ENCODE results near the gene GGTLC2.

Gene GGTLC2

DNA sequence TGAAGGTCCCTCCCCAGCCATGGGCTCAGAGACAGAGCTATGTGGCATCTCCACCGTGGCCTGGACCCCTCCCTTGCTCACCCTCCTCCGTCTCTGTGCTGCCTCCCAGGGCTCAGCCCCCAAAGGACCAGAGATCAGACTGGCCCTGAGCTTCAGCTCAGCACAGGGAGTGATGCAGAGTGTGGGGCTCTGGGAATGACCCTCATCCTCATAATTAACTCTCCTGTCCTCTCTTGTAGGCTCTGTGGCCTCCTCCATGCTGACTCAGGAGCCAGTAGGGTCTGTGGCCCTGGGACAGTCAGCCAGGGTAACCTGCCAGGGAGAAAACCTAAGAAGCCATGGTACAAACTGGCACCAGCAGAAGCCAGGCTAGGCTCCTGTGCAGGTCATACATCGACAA lies 28.7 kb downstream of the GGTLC2 start:
- no peaks in the 10 kb centered on the region for H3K9me3 ChIP-seq

DNA sequence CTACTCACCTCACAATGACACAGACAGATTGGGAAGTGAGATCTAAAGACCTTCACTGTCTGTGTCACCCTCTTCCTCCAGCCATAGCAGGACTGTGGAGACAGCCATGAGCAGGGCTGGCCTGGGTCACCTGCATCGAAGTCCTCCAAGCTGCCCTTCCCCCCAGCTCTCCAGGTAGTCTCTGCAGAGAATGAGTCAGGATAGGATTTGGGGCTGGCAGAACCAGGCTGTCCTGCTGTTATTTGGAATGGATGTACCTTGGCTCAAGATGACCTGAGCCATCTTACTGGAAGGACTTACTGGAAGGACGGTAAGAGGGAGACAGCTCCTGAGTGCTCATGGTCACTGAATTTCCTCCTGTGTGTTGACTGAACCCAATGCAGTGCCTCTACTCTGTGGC lies 29.2 kb downstream of the GGTLC2 start:
- no peaks in the 10 kb centered on the region for H3K9me3 ChIP-seq
- TF ChIP-seq, protein P1, sequence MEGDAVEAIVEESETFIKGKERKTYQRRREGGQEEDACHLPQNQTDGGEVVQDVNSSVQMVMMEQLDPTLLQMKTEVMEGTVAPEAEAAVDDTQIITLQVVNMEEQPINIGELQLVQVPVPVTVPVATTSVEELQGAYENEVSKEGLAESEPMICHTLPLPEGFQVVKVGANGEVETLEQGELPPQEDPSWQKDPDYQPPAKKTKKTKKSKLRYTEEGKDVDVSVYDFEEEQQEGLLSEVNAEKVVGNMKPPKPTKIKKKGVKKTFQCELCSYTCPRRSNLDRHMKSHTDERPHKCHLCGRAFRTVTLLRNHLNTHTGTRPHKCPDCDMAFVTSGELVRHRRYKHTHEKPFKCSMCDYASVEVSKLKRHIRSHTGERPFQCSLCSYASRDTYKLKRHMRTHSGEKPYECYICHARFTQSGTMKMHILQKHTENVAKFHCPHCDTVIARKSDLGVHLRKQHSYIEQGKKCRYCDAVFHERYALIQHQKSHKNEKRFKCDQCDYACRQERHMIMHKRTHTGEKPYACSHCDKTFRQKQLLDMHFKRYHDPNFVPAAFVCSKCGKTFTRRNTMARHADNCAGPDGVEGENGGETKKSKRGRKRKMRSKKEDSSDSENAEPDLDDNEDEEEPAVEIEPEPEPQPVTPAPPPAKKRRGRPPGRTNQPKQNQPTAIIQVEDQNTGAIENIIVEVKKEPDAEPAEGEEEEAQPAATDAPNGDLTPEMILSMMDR (IDR thresholded peaks at IDR 0.05): no peak
- no peaks in the 10 kb centered on the region for H3K36me3 ChIP-seq
- no peaks in the 10 kb centered on the region for H3K27me3 ChIP-seq
- H3K4me3 ChIP-seq (ENCODE audit: low read depth in 1 of 2, low read length in 1 of 2): no peak overlapping the region
- H3K4me1 ChIP-seq (ENCODE audit: control insufficient read depth in 1 of 2, insufficient read depth in 1 of 2, low read depth in 1 of 2, low read length in 1 of 2): no peaks in the 10 kb centered on the region
- no peak overlapping the region for H3K27ac ChIP-seq

More for the DNA sequence above, 28.7 kb downstream of the GGTLC2 start:
- Histone ChIP-seq H3K27ac (no peak overlapping the region), H3K27me3 (no peaks in the 10 kb centered on the region), H3K4me3 (ENCODE audit: low read depth in 1 of 2, low read length in 1 of 2) (no peak overlapping the region), H3K36me3 (no peaks in the 10 kb centered on the region), H3K4me1 (ENCODE audit: control insufficient read depth in 1 of 2, insufficient read depth in 1 of 2, low read depth in 1 of 2, low read length in 1 of 2) (no peaks in the 10 kb centered on the region)
- TF ChIP-seq, protein P1 (IDR thresholded peaks at IDR 0.05): no peak

DNA sequence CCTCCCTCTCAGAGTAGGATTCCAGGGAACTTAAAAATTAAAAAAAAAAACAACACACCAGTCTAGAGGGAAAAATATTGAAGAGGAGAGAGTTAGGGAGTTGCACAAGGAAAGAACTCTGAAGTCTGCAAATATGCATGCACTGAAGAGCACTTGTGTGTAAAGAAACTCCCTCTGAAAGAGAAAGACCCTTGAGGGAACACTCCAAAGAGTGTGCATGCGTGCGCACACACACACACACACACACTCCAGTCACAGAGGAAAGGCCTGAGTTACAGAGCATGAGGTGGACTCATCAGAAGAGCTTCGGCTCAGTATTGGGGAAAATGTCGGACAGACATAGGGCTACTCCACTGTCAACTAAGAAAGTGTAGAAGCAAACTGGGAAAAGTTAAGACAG lies 30.1 kb downstream of the GGTLC2 start:
- TF ChIP-seq, protein P1 (IDR thresholded peaks at IDR 0.05): no peak
- no peaks in the 10 kb centered on the region for H3K9me3 ChIP-seq
- no peak overlapping the region for H3K4me3 ChIP-seq (ENCODE audit: low read depth in 1 of 2, low read length in 1 of 2)
- no peak overlapping the region for H3K27ac ChIP-seq
- no peaks in the 10 kb centered on the region for H3K36me3 ChIP-seq
- H3K4me1 ChIP-seq (ENCODE audit: control insufficient read depth in 1 of 2, insufficient read depth in 1 of 2, low read depth in 1 of 2, low read length in 1 of 2): no peaks in the 10 kb centered on the region
- peaks cover 2% of the 10 kb centered on the region for H3K27me3 ChIP-seq

DNA sequence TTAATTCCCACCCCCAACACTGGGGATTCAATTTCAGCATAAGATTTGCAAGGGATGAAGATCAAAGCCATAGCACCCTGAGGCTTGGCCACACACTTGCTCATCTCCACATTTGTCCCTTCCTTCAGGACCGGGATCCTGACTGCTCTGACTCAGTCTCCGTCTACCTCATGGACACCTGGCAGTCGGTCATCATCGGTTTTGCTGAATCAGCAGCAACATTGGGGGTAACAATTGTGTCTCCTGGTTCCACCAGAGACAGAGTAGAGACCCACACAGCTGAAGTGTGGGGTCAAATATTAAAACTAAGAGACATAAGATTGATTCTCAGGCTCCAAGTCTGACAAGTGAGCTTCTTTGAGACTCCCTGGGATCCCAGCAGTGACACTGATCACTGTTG lies 34.6 kb downstream of the GGTLC2 start:
- peaks cover 7% of the 10 kb centered on the region for H3K27me3 ChIP-seq
- TF ChIP-seq, protein P1 (IDR thresholded peaks at IDR 0.05): no peak
- no peaks in the 10 kb centered on the region for H3K36me3 ChIP-seq
- no peak overlapping the region for H3K4me3 ChIP-seq (ENCODE audit: low read depth in 1 of 2, low read length in 1 of 2)
- no peak overlapping the region for H3K27ac ChIP-seq
- no peaks in the 10 kb centered on the region for H3K4me1 ChIP-seq (ENCODE audit: control insufficient read depth in 1 of 2, insufficient read depth in 1 of 2, low read depth in 1 of 2, low read length in 1 of 2)
- H3K9me3 ChIP-seq: no peaks in the 10 kb centered on the region

DNA sequence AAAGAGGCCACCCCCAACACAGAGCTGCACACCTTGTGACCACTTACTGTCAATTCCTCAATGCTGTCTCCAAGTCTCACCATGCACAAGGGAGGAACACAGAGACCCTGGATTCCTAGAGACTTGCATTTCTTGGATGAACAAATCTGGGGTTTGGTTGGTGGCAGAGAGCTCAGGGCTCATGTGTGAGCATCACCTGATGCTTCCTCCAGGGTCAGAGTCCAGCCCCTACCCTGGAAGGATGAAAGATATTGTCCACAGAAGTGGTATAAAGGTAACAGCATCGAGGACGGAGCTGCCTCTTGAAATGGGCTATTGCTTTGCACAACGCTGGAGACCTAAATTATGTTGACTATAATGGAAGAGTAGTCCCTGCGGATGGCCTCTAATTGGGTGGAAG lies 36.0 kb downstream of the GGTLC2 start:
- TF ChIP-seq, protein P1 (IDR thresholded peaks at IDR 0.05): no peak
- no peak overlapping the region for H3K4me3 ChIP-seq (ENCODE audit: low read depth in 1 of 2, low read length in 1 of 2)
- H3K9me3 ChIP-seq: no peaks in the 10 kb centered on the region
- H3K4me1 ChIP-seq (ENCODE audit: control insufficient read depth in 1 of 2, insufficient read depth in 1 of 2, low read depth in 1 of 2, low read length in 1 of 2): no peaks in the 10 kb centered on the region
- H3K27ac ChIP-seq: no peak overlapping the region
- H3K27me3 ChIP-seq: peaks cover 7% of the 10 kb centered on the region
- no peaks in the 10 kb centered on the region for H3K36me3 ChIP-seq

DNA sequence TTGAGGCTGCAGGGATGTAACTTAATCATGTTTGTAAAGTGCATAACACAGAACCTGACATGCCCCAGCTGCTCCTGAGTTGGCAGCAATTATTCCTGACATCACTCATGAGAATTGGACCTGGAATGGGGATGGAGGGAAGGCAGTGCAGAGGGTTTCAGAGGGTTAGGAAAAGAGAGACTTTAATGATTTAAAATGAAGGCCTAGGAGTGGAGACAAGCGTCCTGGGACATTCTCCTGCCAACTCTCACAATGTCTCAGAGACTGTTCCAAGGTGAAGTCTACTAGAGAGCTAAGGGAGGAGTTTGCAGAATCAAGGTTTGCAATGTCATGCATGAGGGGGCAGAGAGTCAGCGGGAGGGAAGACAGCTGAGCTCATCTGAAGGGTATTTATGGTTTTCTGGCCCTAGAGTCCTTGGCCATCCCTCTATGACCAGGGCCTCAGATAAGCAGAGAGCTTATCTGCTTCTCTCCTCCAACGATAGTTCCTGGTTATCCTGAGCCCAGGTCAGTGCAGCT lies 36.9 kb downstream of the GGTLC2 start:
- Histone ChIP-seq H3K27ac (no peak overlapping the region), H3K9me3 (no peaks in the 10 kb centered on the region), H3K4me3 (ENCODE audit: low read depth in 1 of 2, low read length in 1 of 2) (no peak overlapping the region), H3K4me1 (ENCODE audit: control insufficient read depth in 1 of 2, insufficient read depth in 1 of 2, low read depth in 1 of 2, low read length in 1 of 2) (no peaks in the 10 kb centered on the region), H3K27me3 (peaks cover 7% of the 10 kb centered on the region), H3K36me3 (no peaks in the 10 kb centered on the region)
- TF ChIP-seq, protein P1 (IDR thresholded peaks at IDR 0.05): no peak

All from neutrophil (primary cell).